Neural cell (in vitro differentiated cells): ENCODE results near the gene TAF1A. TPM values are rescaled to one million over a fixed set of nuclear protein-coding genes. Genes with fewer than 3 reads are reported as not detected.

Experiments used
- H2AFZ ChIP-seq: fragments of 200-600, 300-800 bp; sonication (generic), shearing (Covaris generic); 2 replicates; pipeline ENCODE4 v1.6.0; 2014; ENCODE audit warnings: low read depth, mild to moderate bottlenecking, antibody characterized with exemption, low read length, moderate library complexity
- H3F3A ChIP-seq: fragments of 200-600 bp; shearing (Covaris generic); 2 replicates; pipeline ENCODE4 v1.6.1; 2016; ENCODE audit warnings: mild to moderate bottlenecking, moderate library complexity, mixed read lengths, antibody characterized with exemption, low read length; ENCODE audit not compliant: insufficient read depth, poor library complexity, severe bottlenecking
- H3K27ac ChIP-seq: fragments of 200-600, 300-800 bp; sonication (generic), shearing (Covaris generic); 2 replicates; pipeline ENCODE4 v1.5.1; 2014; ENCODE audit warnings: mild to moderate bottlenecking, low read length, moderate library complexity
- H3K27me3 ChIP-seq: fragments of 300-800, 200-600 bp; sonication (generic), shearing (Covaris generic); 2 replicates; pipeline ENCODE4 v1.6.0; 2014; ENCODE audit warnings: mild to moderate bottlenecking, low read depth, low read length, moderate library complexity; ENCODE audit not compliant: insufficient read depth
- H3K36me3 ChIP-seq: fragments of 300-800, 200-600 bp; sonication (generic), shearing (Covaris generic); 2 replicates; pipeline ENCODE4 v1.5.1; 2014; ENCODE audit warnings: mild to moderate bottlenecking, antibody characterized with exemption, low read length, moderate library complexity; ENCODE audit not compliant: insufficient read depth
- H3K4me2 ChIP-seq: fragments of 300-800, 200-600 bp; sonication (generic), shearing (Covaris generic); 2 replicates; pipeline ENCODE4 v1.6.0; 2014; ENCODE audit warnings: mild to moderate bottlenecking, low read length
- H3K4me3 ChIP-seq: fragments of 300-800, 200-600 bp; sonication (generic), shearing (Covaris generic); 2 replicates; pipeline ENCODE4 v1.5.1; 2014; ENCODE audit warnings: mild to moderate bottlenecking, low read length, moderate library complexity
- H3K79me2 ChIP-seq: fragments of 200-600 bp; shearing (Covaris generic); replicated peaks from 2 replicates; pipeline ENCODE4 v1.6.0; 2014; ENCODE audit warnings: mild to moderate bottlenecking, low read length, moderate library complexity; ENCODE audit not compliant: insufficient read depth
- H3K9ac ChIP-seq: fragments of 300-800, 200-600 bp; sonication (generic), shearing (Covaris generic); 2 replicates; pipeline ENCODE4 v1.6.1; 2016; ENCODE audit warnings: mild to moderate bottlenecking, low read length, mixed read lengths
- H3K9me2 ChIP-seq: fragments of 200-600 bp; shearing (Covaris generic); 2 replicates; pipeline ENCODE4 v1.6.1; 2016; ENCODE audit warnings: mild to moderate bottlenecking, low read length, mixed read lengths; ENCODE audit not compliant: insufficient read depth
- H3K9me3 ChIP-seq: fragments of 200-600, 300-800 bp; sonication (generic), shearing (Covaris generic); 2 replicates; pipeline ENCODE4 v1.6.1; 2016; ENCODE audit warnings: mild to moderate bottlenecking, mixed run types, low read length, moderate library complexity, mixed read lengths
- H4K20me1 ChIP-seq: fragments of 200-600 bp; shearing (Covaris generic); 2 replicates; pipeline ENCODE4 v1.6.1; 2016; ENCODE audit warnings: mild to moderate bottlenecking, mixed run types; ENCODE audit not compliant: insufficient read depth
- CTCF ChIP-seq: fragments of 450-650 bp; IDR thresholded peaks from 2 replicates; pipeline ENCODE4 v1.5.1; 2014; ENCODE audit warnings: antibody characterized with exemption, mild to moderate bottlenecking, moderate library complexity; ENCODE audit not compliant: poor library complexity, severe bottlenecking
- EP300 ChIP-seq: fragments of 450-650 bp; conservative IDR thresholded peaks from 2 replicates; pipeline ENCODE4 v1.6.1; 2014; ENCODE audit warnings: antibody characterized with exemption, mild to moderate bottlenecking, moderate library complexity; ENCODE audit not compliant: poor library complexity, severe bottlenecking
- EZH2 ChIP-seq: fragments of 200-600, 300-800 bp; shearing (Covaris generic), sonication (generic); IDR thresholded peaks from 2 replicates; pipeline ENCODE4 v1.6.1; 2014; ENCODE audit warnings: antibody characterized with exemption, low read length, borderline replicate concordance, mild to moderate bottlenecking; ENCODE audit not compliant: insufficient read depth, poor library complexity, severe bottlenecking
- MXI1 ChIP-seq: fragments of 450-650 bp; conservative IDR thresholded peaks from 2 replicates; pipeline ENCODE4 v1.6.1; 2014; ENCODE audit warnings: antibody characterized with exemption, mild to moderate bottlenecking; ENCODE audit not compliant: poor library complexity, severe bottlenecking
- POLR2AphosphoS5 ChIP-seq: IDR thresholded peaks from 2 replicates; pipeline ENCODE4 v1.6.1; 2012
- RAD21 ChIP-seq: fragments of 450-650 bp; conservative IDR thresholded peaks from 2 replicates; pipeline ENCODE4 v1.6.1; 2014; ENCODE audit warnings: antibody characterized with exemption, mild to moderate bottlenecking, moderate library complexity
- REST ChIP-seq: IDR thresholded peaks from 2 replicates; pipeline ENCODE4 v1.6.1; 2012; ENCODE audit warnings: borderline replicate concordance
- SMC3 ChIP-seq: fragments of 450-650 bp; conservative IDR thresholded peaks from 2 replicates; pipeline ENCODE4 v1.6.1; 2014; ENCODE audit warnings: antibody characterized with exemption, mild to moderate bottlenecking, moderate library complexity; ENCODE audit not compliant: poor library complexity
- TAF1 ChIP-seq: IDR thresholded peaks from 2 replicates; pipeline ENCODE4 v1.6.1; 2012; ENCODE audit warnings: low read depth
- polyA plus RNA-seq: library from polyadenylated mRNA; depleted of rRNA; stranded (reverse); fragments of >200 nt; gene quantifications from 2 replicates; pipeline ENCODE4 v1.2.3, GENCODE V29; 2014

Gene TAF1A
- polyA plus RNA-seq, 1 donor from 2014 or later = 25.5 TPM

- H4K20me1 ChIP-seq = no peaks in the 10 kb centered on the region
- no peak overlapping the region for H3K9ac ChIP-seq
- no peak overlapping the region for H3K4me3 ChIP-seq
- H3K36me3 ChIP-seq = no peaks in the 10 kb centered on the region
- H3K9me2 ChIP-seq = no peaks in the 10 kb centered on the region
- no peaks in the 10 kb centered on the region for H3K9me3 ChIP-seq
- H3K27ac ChIP-seq = no peak overlapping the region
- no peaks in the 10 kb centered on the region for H3K79me2 ChIP-seq
- H3F3A ChIP-seq = no peaks in the 10 kb centered on the region
- H3K4me2 ChIP-seq = no peak overlapping the region
- H2AFZ ChIP-seq = no peak overlapping the region
- TF ChIP-seq POLR2AphosphoS5 (no peak), CTCF (no peak), RAD21 (no peak), MXI1 (no peak), REST (no peak), EZH2 (no peak), EP300 (no peak), TAF1 (no peak), SMC3 (no peak)
- H3K27me3 ChIP-seq = no peaks in the 10 kb centered on the region
These were observed 17.0 kb upstream of the TAF1A start for GRCh38 chr1:222606757-222607156.

- Histone ChIP-seq H3K4me2 (no peak overlapping the region), H3K79me2 (no peaks in the 10 kb centered on the region), H3K9me2 (no peaks in the 10 kb centered on the region), H3K27me3 (no peaks in the 10 kb centered on the region), H2AFZ (no peak overlapping the region), H3K9me3 (no peaks in the 10 kb centered on the region), H3K9ac (no peak overlapping the region), H3K36me3 (no peaks in the 10 kb centered on the region), H3K27ac (no peak overlapping the region), H4K20me1 (no peaks in the 10 kb centered on the region), H3K4me3 (no peak overlapping the region), H3F3A (no peaks in the 10 kb centered on the region)
- TF ChIP-seq EP300 = no peak
- TF ChIP-seq MXI1 = no peak
- TF ChIP-seq SMC3 = no peak
- TF ChIP-seq REST = no peak
- no peak for TF ChIP-seq RAD21
These were observed 11.5 kb upstream of the TAF1A start for GRCh38 chr1:222601257-222601656.
